ENCODE measurements around the gene ZNF292.

ZNF292 gene

GRCh38 chr6:87244380-87244779, 89.0 kb downstream of the ZNF292 start:
- peak; percentile 17 for DNase-seq (ENCODE audit: low read depth)
- no peak overlapping the region for H3K4me3 ChIP-seq (ENCODE audit: low read depth, low read length)
- no peak for TF ChIP-seq CTCF (conservative IDR thresholded peaks at IDR 0.05; ENCODE audit: low read depth, low read length)

- no peak for DNase-seq (ENCODE audit: low read depth)
- TF ChIP-seq CTCF (conservative IDR thresholded peaks at IDR 0.05; ENCODE audit: low read depth, low read length): no peak
- H3K4me3 ChIP-seq (ENCODE audit: low read depth, low read length): no peak overlapping the region
Observed at GRCh38 chr6:87250019-87250418, 94.7 kb downstream of the ZNF292 start.

GRCh38 chr6:87251225-87251624, 95.9 kb downstream of the ZNF292 start:
- DNase-seq (ENCODE audit: low read depth): no peak
- TF ChIP-seq CTCF (conservative IDR thresholded peaks at IDR 0.05; ENCODE audit: low read depth, low read length): no peak

GRCh38 chr6:87251725-87252124, 96.4 kb downstream of the ZNF292 start:
- no peak for DNase-seq (ENCODE audit: low read depth)
- TF ChIP-seq CTCF (conservative IDR thresholded peaks at IDR 0.05; ENCODE audit: low read depth, low read length): no peak
- no peak overlapping the region for H3K4me3 ChIP-seq (ENCODE audit: low read depth, low read length)

More at GRCh38 chr6:87251225-87251624, 95.9 kb downstream of the ZNF292 start:
- H3K4me3 ChIP-seq (ENCODE audit: low read depth, low read length): no peak overlapping the region

- no peak for TF ChIP-seq CTCF (conservative IDR thresholded peaks at IDR 0.05; ENCODE audit: low read depth, low read length)
- no peak for DNase-seq (ENCODE audit: low read depth)
- no peak overlapping the region for H3K4me3 ChIP-seq (ENCODE audit: low read depth, low read length)
Observed at GRCh38 chr6:87257046-87257445, 101.7 kb downstream of the ZNF292 start.

- no peak for DNase-seq (ENCODE audit: low read depth)
- H3K4me3 ChIP-seq (ENCODE audit: low read depth, low read length): no peak overlapping the region
- no peak for TF ChIP-seq CTCF (conservative IDR thresholded peaks at IDR 0.05; ENCODE audit: low read depth, low read length)
Observed at GRCh38 chr6:87257565-87257964, 102.2 kb downstream of the ZNF292 start.

GRCh38 chr6:87257975-87258374, 102.6 kb downstream of the ZNF292 start:
- H3K4me3 ChIP-seq (ENCODE audit: low read depth, low read length): no peak overlapping the region
- no peak for DNase-seq (ENCODE audit: low read depth)
- TF ChIP-seq CTCF (conservative IDR thresholded peaks at IDR 0.05; ENCODE audit: low read depth, low read length): no peak

All from choroid plexus epithelial cell (primary cell).